ENCODE data around the gene EBI3. TPM values are rescaled to one million over a fixed set of nuclear protein-coding genes. Genes with fewer than 3 reads are reported as not detected.

Gene EBI3
- total and polyA plus RNA-seq, 2 of the 13 experiments (the other 11 are each of a cell fraction or from before 2014, with no cell fraction given) = 3.4 TPM; not detected in 1

- TF ChIP-seq PRDM4 (CRISPR knock-in tag; IDR thresholded peaks at IDR 0.05; ENCODE audit: borderline replicate concordance) (no peak), ZMYM3 (CRISPR knock-in tag; IDR thresholded peaks at IDR 0.05) (no peak), KLF12 (CRISPR knock-in tag; IDR thresholded peaks at IDR 0.05; ENCODE audit: borderline replicate concordance) (no peak), AHDC1 (CRISPR knock-in tag; IDR thresholded peaks at IDR 0.05; ENCODE audit: borderline replicate concordance) (no peak), SALL2 (CRISPR knock-in tag; IDR thresholded peaks at IDR 0.05) (no peak)
- TF ChIP-seq, protein P1, sequence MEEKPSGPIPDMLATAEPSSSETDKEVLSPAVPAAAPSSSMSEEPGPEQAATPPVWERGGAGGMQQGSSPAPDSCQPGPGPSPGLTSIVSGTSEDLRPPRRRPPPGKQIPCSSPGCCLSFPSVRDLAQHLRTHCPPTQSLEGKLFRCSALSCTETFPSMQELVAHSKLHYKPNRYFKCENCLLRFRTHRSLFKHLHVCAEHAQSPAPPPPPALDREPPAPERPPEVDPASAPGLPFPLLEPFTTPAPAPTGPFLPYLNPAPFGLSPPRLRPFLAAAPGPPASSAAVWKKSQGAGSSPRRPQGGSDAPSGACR (CRISPR knock-in tag; IDR thresholded peaks at IDR 0.05) = no peak
Observed at GRCh38 chr19:4278419-4279266, 49.3 kb downstream of the EBI3 start, which contains the start of gene SHD (continued).
